ENCODE data around the gene MYBPC1. TPM values are rescaled to one million over a fixed set of nuclear protein-coding genes. Genes with fewer than 3 reads are reported as not detected.

The MYBPC1 gene
- polyA plus RNA-seq, 3 donors = 0.21 to 1.7 TPM; not detected in 1

DNA sequence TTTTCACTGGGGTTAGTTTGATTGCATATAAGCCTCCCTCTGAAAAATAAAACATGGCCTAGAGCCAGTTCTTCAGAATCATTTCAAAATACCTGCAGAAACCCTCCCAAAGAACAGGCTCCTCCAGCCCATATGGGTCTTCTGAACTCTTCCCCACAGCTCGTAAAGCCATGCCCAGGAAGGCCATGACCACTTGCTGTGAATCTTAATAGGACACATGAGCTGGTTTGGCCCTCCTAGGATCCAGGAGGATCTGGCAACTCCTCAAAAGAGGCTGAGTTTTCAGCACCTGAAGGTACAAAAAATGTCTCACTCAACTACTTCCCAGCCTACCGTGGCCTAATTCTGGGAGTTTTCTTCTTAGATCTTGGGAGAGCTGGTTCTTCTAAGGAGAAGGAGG, 2.4 kb downstream of the MYBPC1 start:
- WGBS, 3 donors = 74 to 80% (median 76%) methylated on average over 2 of the region's 2 CpGs
- no peak overlapping the region for H3K27ac ChIP-seq (ENCODE audit: low read depth, low read length)

DNA sequence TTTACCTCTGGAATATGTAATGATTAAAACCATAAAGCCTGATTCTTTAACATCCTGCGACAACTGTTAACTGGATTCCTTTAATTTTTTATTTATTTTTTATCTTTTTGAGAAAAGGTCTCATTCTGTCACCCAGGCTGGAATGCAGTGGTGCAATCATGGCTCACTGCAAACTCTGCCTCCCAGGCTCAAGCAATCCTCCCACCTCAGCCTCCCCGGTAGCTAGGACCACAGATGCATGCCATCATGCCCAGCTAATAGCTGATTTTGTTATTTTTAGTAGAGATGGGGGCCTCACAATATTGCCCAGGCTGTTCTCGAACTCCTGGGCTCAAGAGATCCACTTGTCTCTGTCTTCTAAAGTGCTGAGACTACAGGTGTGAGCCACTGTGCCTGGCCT, 3.7 kb downstream of the MYBPC1 start:
- no peak overlapping the region for H3K27ac ChIP-seq (ENCODE audit: low read depth, low read length)
- 83 to 90% (median 84%) methylated on average over 3 of the region's 3 CpGs for WGBS, 3 donors

- WGBS, 3 donors = 25 to 93% (median 79%) methylated on average over 1 of the region's 1 CpG
- H3K27ac ChIP-seq (ENCODE audit: low read depth, low read length) = no peak overlapping the region
Measured at GRCh38 chr12:101599311-101599710, 4.5 kb downstream of the MYBPC1 start.

DNA sequence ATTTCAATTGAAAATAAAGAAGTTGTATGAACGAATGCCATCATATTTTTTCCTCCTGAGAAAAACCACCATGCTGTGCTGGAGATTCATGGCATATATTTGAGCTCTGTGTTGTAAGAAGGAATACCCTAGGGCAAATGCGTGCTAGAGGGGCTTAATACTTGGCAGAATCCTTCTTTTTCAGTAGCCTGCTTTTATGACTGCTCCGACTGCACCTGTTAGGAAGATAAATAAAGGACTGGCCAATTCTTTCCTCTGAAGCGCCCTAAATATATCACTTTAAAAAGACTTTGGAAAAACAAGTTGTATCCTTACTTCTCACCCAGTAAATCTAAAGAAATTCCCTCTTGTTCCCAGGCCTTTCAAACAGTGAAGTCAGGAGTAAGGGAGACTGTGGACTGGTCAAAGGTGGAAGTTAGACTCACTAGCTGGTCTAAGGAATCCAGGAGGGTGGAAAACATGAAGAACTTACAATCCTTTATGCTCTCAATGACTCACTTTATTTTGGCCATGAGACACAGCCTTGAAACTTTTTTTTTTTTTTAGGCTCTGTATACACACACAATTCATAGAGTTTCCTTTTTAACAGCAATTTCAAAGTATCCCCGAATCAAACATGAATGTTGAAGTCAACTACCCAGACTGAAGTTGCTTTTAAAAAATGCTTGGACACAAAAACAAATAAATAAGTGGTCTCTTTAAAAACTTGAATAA, 5.2 kb downstream of the MYBPC1 start:
- H3K27ac ChIP-seq (ENCODE audit: low read depth, low read length) = no peak overlapping the region

DNA sequence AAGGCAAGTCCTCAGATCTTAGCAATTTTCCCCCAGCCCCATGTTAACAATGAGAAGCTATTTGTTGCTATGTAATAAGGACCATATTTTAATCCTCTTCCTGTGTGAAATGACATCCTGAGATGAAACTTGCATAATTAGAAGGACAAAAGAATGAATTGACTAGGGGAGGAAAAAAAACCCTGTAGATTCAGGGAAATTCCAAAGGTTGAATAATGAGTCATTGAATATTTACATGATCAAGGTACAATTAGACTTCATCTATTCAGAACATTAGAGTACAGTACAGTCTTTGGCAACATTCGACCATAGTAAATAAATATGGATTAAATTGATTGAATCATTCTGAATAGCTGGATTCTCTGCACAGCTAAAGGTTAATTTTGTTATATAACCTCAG, 9.4 kb downstream of the MYBPC1 start:
- 34 to 84% (median 77%) methylated on average over 1 of the region's 1 CpG for WGBS, 3 donors
- no peak overlapping the region for H3K27ac ChIP-seq (ENCODE audit: low read depth, low read length)

More for the DNA sequence above, 5.2 kb downstream of the MYBPC1 start:
- 37 to 78% (median 71%) methylated on average over 5 of the region's 5 CpGs for WGBS, 3 donors

DNA sequence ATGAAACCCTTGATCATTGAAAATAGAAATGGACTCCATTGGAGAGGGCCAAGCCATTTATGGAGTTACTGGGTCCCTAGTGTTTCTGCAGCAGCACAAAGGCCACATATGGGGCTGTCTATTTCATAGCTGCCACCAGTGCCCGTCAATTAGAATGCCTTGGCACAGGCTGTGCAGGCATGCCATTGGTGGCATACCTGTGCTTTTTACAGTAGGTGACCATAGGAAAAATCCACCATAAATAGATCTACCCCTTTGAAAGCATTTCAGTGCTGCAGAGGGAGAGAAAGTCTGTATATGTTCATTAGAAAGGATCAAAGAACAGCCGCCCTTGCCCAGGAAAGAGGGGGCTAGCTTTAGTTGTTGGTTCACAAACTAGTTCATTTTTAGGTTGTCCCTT, 13.1 kb downstream of the MYBPC1 start:
- no peak overlapping the region for H3K27ac ChIP-seq (ENCODE audit: low read depth, low read length)
- WGBS, 3 donors = 37 to 91% (median 89%) methylated on average over 2 of the region's 2 CpGs

- H3K27ac ChIP-seq (ENCODE audit: low read depth, low read length) = no peak overlapping the region
- WGBS, 3 donors = 36 to 83% (median 74%) methylated on average over 10 of the region's 10 CpGs
Measured at GRCh38 chr12:101608301-101609133, 13.7 kb downstream of the MYBPC1 start.

DNA sequence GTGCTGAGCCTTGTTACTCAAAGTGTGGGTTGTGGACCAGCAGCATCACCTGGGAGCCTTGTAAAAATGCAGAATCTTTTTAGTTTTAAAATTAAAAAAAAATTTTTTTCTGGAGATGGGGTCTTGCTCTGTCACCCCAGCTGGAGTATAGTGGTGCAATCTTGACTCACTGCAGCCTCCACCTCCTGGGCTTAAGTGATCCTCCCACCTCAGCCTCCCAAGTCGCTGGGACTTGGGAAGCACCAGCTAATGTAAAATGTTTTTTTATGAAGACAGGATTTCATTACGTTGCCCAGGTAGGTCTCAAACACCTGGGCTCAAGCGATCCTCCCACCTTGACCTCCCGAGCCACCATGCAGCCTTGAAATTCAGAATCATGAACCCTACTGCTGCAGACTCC, 14.4 kb downstream of the MYBPC1 start:
- 81 to 93% (median 89%) methylated on average over 4 of the region's 4 CpGs for WGBS, 3 donors
- no peak overlapping the region for H3K27ac ChIP-seq (ENCODE audit: low read depth, low read length)

- 62 to 84% (median 82%) methylated on average over 7 of the region's 7 CpGs for WGBS, 3 donors
- H3K27ac ChIP-seq (ENCODE audit: low read depth, low read length) = no peak overlapping the region
Measured at GRCh38 chr12:101612160-101612916, 17.6 kb downstream of the MYBPC1 start.

DNA sequence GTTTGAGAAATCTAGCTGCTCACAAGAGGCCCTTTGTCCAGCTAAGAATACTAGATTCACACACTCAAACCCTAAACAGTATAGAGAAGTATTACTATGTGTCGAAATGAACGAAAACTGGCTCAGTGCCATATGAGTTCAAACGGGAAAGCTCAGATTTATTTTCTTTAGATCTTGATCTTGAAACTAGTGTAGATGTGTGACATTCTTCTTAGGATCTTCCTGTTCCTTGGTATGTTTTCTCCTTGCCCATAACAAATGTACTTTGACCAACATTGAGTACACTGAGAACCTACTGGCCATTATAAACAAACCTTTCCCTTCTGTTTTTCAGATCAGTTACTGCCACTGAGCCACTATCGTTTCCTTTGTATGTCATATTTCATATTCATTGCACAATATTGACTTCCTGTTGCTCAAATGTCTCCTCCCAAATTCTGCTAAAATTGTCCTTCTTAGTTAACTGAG, 21.3 kb downstream of the MYBPC1 start:
- 10 to 13% (median 11%) methylated on average over 4 of the region's 4 CpGs for WGBS, 3 donors

DNA sequence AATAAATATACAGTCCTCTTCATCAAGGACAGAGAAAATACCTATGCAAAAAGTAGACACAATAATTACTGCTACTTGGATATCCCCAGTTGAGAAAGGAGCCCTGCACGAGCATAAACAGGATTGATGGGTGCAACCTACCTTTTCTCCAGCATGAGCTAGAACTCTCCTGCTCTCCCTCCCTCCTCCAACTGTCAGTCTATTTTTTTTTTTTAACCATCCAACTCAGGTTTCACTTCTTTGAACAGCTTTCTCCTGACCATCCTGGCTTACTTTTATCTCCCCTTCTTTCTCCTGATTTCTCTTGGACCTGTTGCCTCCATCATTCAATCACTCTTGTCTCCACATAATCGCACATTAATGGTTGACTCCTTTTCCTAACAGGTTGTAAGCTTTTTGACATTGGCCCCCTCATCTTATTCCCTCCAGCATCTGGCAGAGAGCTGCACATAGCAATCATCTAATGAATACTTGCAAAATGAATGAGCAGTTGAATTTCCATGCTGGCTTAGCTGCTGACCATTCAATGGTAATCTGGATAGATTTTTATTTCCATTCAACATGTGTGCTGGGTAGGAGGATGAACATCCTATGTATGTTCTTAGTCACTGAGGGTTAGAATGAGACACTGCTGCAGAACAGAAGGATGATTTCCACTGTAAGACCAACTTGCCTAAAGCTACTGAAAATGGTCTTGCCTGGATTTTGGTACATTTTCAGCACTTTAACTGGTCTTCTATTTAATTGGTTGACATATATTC, 24.4 kb downstream of the MYBPC1 start:
- no peak overlapping the region for H3K27ac ChIP-seq (ENCODE audit: low read depth, low read length)
- 74 to 88% (median 82%) methylated on average over 2 of the region's 2 CpGs for WGBS, 3 donors

More for the DNA sequence above, 21.3 kb downstream of the MYBPC1 start:
- no peak overlapping the region for H3K27ac ChIP-seq (ENCODE audit: low read depth, low read length)

- WGBS, 3 donors = 33 to 51% (median 45%) methylated on average over 6 of the region's 6 CpGs
- H3K27ac ChIP-seq (ENCODE audit: low read depth, low read length) = no peak overlapping the region
Measured at GRCh38 chr12:101619858-101620761, 25.3 kb downstream of the MYBPC1 start.

DNA sequence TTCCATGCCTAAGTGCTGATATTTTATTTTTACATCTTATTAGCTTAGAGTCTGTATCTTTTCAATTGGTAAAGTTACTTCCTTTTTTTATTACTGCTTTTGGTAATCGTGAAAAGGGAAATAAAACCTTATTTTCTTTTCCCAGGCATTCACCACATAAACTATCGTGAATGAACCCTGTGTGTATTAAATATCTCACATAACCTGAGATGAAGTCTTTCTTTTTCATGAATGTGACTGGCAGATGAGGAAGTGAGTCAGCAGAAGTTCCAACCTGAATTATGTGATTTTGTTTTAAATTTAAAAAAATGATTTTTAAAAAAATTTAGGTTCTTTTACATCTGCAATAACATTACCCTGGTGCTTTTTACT, 26.0 kb downstream of the MYBPC1 start:
- 41 to 68% (median 47%) methylated on average over 2 of the region's 2 CpGs for WGBS, 3 donors
- no peak overlapping the region for H3K27ac ChIP-seq (ENCODE audit: low read depth, low read length)

GRCh38 chr12:101628676-101629075, 33.9 kb downstream of the MYBPC1 start:
- H3K27ac ChIP-seq (ENCODE audit: low read depth, low read length) = no peak overlapping the region
- 52 to 88% (median 77%) methylated on average over 3 of the region's 3 CpGs for WGBS, 3 donors

- 54 to 84% (median 55%) methylated on average over 2 of the region's 2 CpGs for WGBS, 3 donors
- H3K27ac ChIP-seq (ENCODE audit: low read depth, low read length) = no peak overlapping the region
Measured at GRCh38 chr12:101634724-101635123, 40.0 kb downstream of the MYBPC1 start.

DNA sequence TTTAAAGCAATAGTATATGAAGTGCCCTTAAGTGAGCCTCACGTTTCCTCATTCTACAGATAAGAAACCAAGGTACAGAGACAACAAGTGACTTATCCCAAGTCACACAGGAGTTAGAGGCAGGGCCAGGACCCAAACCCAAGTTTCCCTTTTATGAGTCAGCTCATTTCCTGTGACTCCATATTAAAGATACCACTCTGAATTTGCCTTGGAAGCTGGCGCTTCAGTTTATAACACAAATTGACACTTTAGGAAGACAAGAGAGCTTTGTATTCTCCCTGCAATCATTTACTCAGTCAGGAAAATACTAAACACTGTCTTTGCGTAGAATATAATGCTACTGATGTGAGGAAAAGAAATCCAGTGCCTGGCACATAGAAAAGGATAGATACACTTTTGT, 43.2 kb downstream of the MYBPC1 start:
- no peak overlapping the region for H3K27ac ChIP-seq (ENCODE audit: low read depth, low read length)
- 82 to 85% (median 85%) methylated on average over 3 of the region's 3 CpGs for WGBS, 3 donors
